ENCODE measurements around the gene STAT5B. TPM values are rescaled to one million over a fixed set of nuclear protein-coding genes. Genes with fewer than 3 reads are reported as not detected.
"Not testable (repeated sequence)": the region's sequence is repeated elsewhere in the genome, so short reads cannot be mapped to it uniquely, and the experiment has no call there.

STAT5B gene
- total RNA-seq, 2 experiments from 2014 or later: 128 to 129 TPM

DNA sequence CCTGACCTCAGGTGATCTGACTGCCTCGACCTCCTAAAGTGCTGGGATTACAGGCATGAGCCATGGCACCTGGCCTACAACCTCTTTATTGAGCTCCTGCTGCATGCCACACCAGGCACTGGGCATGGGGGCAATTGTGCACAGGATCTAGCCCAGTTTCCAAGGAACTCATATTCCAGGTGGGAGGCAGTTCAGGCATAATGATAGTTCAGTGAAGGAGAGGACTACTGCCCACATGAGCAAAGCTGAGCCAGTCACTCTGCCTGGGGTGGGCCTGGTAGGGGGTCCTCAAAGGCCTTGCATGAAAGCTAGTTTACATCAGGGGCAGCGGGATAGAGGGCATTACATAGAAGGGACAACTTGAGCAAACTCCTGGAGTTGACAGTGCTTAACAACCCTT, 88.4 kb downstream of the STAT5B start:
- no peaks in the 10 kb centered on the region for H3K27me3 Mint-ChIP-seq
- intact Hi-C loops (cut with micrococcal nuclease): no loop called here
- no peak for ATAC-seq
- H3K27ac Mint-ChIP-seq: no peak overlapping the region
- DNase-seq: no peak
- H3K4me3 Mint-ChIP-seq: no peak overlapping the region
- ChIA-PET POLR2A (interaction anchor here (0.8 to 1.6 kb wide), 3 partner anchors 34 to 124 kb away, joined by 3 to 5 read pairs (median 3); partner anchors contain the start of gene STAT5A), CTCF (interaction anchor here (1.5 kb wide), 1 partner anchor 162 kb away, joined by 5 read pairs; no protein-coding TSS in a partner anchor)
- TF ChIP-seq, protein P1, sequence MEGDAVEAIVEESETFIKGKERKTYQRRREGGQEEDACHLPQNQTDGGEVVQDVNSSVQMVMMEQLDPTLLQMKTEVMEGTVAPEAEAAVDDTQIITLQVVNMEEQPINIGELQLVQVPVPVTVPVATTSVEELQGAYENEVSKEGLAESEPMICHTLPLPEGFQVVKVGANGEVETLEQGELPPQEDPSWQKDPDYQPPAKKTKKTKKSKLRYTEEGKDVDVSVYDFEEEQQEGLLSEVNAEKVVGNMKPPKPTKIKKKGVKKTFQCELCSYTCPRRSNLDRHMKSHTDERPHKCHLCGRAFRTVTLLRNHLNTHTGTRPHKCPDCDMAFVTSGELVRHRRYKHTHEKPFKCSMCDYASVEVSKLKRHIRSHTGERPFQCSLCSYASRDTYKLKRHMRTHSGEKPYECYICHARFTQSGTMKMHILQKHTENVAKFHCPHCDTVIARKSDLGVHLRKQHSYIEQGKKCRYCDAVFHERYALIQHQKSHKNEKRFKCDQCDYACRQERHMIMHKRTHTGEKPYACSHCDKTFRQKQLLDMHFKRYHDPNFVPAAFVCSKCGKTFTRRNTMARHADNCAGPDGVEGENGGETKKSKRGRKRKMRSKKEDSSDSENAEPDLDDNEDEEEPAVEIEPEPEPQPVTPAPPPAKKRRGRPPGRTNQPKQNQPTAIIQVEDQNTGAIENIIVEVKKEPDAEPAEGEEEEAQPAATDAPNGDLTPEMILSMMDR (IDR thresholded peaks at IDR 0.05): no peak
- H3K4me1 Mint-ChIP-seq (ENCODE audit: low read depth): peaks cover 25% of the 10 kb centered on the region
- no peaks in the 10 kb centered on the region for H3K9me3 Mint-ChIP-seq
- H3K36me3 Mint-ChIP-seq (ENCODE audit: low read depth): no peaks in the 10 kb centered on the region

DNA sequence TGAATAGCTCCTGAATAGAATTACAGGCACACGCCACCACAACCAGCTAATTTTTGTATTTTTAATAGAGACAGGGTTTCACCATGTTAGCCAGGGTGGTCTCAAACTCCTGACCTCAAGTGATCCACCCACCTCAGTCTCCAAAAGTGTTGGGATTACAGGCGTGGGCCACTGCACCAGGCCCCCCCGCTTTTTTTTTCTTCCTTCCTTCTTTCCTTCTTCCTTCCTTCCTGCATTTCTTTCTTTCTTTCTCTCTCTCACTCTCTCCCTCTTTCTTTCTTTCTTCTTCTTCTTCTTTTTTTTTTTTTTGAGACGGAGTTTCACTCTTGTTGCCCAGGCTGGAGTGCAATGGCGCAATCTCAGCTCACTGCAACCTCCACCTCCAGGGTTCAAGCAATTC, 90.0 kb downstream of the STAT5B start:
- CTCF ChIA-PET: interaction anchor here (1.1 to 1.7 kb wide), 3 partner anchors 9 to 363 kb away, joined by 3 to 4 read pairs (median 3); no protein-coding TSS in a partner anchor
- DNase-seq; ATAC-seq; POLR2A ChIA-PET; H3K27ac Mint-ChIP-seq; H3K4me3 Mint-ChIP-seq; H3K27me3 Mint-ChIP-seq; H3K36me3 Mint-ChIP-seq (ENCODE audit: low read depth); intact Hi-C loops (cut with micrococcal nuclease); H3K9me3 Mint-ChIP-seq: not testable (repeated sequence)
- peaks cover 28% of the 10 kb centered on the region for H3K4me1 Mint-ChIP-seq (ENCODE audit: low read depth)

DNA sequence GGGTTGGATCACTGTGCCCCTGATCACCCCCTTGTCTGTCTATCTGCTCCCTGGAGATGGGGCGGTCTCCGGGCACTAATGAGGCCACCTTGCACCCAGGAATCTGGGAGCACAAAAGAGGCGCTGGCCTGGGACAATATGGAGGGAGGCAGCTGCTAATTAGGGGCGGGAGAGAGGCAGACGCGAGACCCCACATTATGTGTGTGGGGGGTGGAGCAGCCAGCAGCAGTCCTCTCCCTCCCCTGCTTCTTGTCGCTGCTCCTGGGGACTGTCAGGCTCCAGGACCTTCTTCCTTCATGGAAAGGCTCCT, 90.6 kb downstream of the STAT5B start:
- H3K4me3 Mint-ChIP-seq: no peak overlapping the region

DNA sequence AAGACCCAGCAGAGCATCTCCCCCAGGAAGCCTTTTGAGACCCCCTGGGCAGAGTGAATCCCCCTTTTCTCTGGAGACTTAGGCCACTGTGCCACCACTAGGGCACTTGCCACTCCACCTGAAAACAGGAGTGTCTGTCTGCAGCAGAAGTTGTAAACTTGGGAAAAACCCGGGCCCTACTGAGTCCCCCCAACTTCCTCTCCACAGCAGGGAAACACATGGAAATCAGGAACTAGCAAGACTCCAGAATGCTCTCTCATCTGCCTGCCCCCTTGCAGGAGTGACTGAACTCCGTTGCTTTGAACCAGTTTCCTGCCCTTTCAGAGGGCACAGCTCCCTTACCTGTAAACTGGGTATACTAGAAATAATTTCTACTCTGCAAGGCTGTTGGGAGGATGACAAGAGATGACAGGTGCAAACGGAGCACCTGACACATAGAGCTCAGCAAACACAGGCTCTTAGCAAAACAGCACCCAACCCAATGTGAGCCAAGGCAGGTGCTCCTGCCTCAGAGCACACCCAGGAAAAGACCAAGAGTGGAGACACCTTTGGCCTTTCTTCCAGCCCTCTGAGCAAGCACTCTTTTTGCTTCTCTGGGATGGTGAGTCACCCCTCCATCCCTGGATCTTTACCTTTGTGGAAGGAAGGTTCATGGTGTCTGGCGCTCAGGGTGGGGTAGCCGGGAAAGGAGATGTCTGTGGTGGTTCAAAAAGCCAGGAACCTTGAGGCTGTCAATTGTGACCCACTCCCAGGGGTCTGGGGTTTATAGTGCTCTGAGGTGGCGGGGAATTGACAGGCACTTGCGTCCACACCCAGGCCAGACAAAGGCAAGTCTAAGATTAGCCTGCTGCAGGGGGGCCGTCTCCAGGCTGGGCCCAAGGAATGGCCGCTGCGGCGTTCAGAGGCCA, 91.2 kb downstream of the STAT5B start, which contains the start of gene HCRT:
HCRT (minus strand) TSS at position 740 of the 908 bp plus-strand sequence; CDS start at position 653, 87 bp downstream.
- Mint-ChIP-seq H3K27ac (peak within 1 kb of the TSS; percentile 80), H3K27me3 (peaks cover 15% of the 10 kb centered on the region), H3K4me3 (peak within 1 kb of the TSS; percentile 82), H3K9me3 (no peaks in the 10 kb centered on the region), H3K4me1 (ENCODE audit: low read depth) (peaks cover 33% of the 10 kb centered on the region), H3K36me3 (ENCODE audit: low read depth) (no peaks in the 10 kb centered on the region)
- no peak for DNase-seq
- ATAC-seq: no peak
- ChIA-PET CTCF (interaction anchor here (0.8 to 1.7 kb wide), 13 partner anchors 8 to 364 kb away, joined by 3 to 6 read pairs (median 3); partner anchors contain the start of gene NAGLU), POLR2A (interaction anchor here (1.2 to 1.6 kb wide), 3 partner anchors 9 to 104 kb away, joined by 4 to 5 read pairs (median 4); partner anchors contain the start of genes GHDC, STAT5A and STAT5B)
- TF ChIP-seq, protein P1 (IDR thresholded peaks at IDR 0.05): no peak
- intact Hi-C loops (cut with micrococcal nuclease): no loop called here

More for the DNA sequence above, 90.6 kb downstream of the STAT5B start:
- intact Hi-C loops (cut with micrococcal nuclease): no loop called here
- peaks cover 29% of the 10 kb centered on the region for H3K4me1 Mint-ChIP-seq (ENCODE audit: low read depth)
- peaks cover 10% of the 10 kb centered on the region for H3K27me3 Mint-ChIP-seq
- H3K9me3 Mint-ChIP-seq: no peaks in the 10 kb centered on the region
- ChIA-PET POLR2A (no interaction called here), CTCF (interaction anchor here (1.1 to 1.7 kb wide), 3 partner anchors 10 to 363 kb away, joined by 3 to 4 read pairs (median 3); no protein-coding TSS in a partner anchor)
- ATAC-seq: no peak
- no peak overlapping the region for H3K27ac Mint-ChIP-seq
- H3K36me3 Mint-ChIP-seq (ENCODE audit: low read depth): no peaks in the 10 kb centered on the region
- TF ChIP-seq, protein P1 (IDR thresholded peaks at IDR 0.05): no peak
- no peak for DNase-seq

DNA sequence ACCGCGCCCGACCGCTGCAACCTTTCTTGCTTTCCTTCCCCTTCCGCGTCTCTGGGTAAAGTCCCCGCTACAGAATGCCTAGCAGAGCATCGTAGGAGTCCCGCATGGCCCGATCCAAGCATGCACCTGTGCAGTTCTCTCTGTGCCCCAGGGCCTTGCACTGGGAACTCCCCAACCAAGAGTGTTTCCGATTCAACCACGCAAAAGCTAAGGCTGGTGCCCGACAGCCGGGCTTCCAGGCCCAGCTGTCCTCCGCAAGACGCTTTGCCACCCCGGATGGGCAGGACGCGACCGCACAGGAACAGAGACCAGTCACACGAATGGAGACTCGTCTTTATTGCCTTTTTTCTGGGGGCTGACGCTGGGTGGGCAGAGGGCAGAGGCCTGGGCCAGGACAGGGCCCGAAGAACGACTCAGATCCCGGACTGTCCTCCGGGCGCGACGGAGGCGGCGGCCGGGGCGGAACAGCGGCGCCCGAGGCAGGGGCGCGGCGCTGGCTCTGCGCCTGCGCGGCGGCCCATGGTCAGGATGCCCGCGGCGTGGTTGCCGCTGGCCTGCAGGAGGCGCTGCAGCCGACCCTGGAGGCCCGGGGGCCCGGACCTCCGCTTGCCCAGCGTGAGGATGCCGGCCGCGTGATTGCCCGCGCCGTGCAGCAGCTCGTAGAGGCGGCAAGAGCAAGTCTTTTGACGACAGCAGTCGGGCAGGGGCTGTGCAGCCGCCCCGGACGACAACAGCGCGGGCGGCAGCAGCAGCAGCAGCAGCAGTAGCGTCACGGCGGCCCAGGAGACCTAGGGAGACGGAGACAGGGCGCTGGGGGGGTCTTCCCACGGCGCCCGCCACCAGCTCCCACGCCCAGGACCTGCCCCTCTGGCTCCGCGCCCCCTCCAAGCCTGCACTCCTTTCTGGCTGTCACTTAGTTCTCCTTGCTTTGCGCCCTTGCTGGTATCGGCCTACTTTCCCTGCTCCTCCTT, 92.2 kb downstream of the STAT5B start:
- ChIA-PET CTCF (interaction anchor here (0.5 to 1.7 kb wide), 19 partner anchors 9 to 365 kb away, joined by 3 to 6 read pairs (median 3); partner anchors contain the start of genes GHDC and NAGLU), POLR2A (interaction anchor here (1.0 to 1.6 kb wide), 5 partner anchors 10 to 205 kb away, joined by 3 to 5 read pairs (median 4); partner anchors contain the start of genes GHDC, STAT5A and STAT5B)
- Mint-ChIP-seq H3K4me1 (ENCODE audit: low read depth) (peaks cover 38% of the 10 kb centered on the region), H3K27me3 (peaks cover 21% of the 10 kb centered on the region), H3K9me3 (no peaks in the 10 kb centered on the region), H3K27ac (peak overlapping the region; percentile 80), H3K36me3 (ENCODE audit: low read depth) (no peaks in the 10 kb centered on the region), H3K4me3 (peak overlapping the region; percentile 82)
- intact Hi-C loops (cut with micrococcal nuclease): no loop called here
- TF ChIP-seq, protein P1 (IDR thresholded peaks at IDR 0.05): peak; percentile 93
- peak; percentile 79 for DNase-seq
- ATAC-seq: peak; percentile 75

Data from activated CD8-positive, alpha-beta T cell treated with anti-CD3 and anti-CD28 coated beads for 36 hours (primary cell).